ENCODE measurements around the gene ZNF397.

- no peak for TF ChIP-seq CTCF (IDR thresholded peaks at IDR 0.05; ENCODE audit: low read length)
- TF ChIP-seq EZH2phosphoT487 (IDR thresholded peaks at IDR 0.05; ENCODE audit: low read length) = no peak
- no peak for TF ChIP-seq EZH2 (optimal IDR thresholded peaks at IDR 0.05; ENCODE audit: low read depth, low read length)
Measured at GRCh38 chr18:35197296-35197695, 43.5 kb upstream of the ZNF397 start.
